ENCODE data around the gene NRCAM.
"Not testable (repeated sequence)": the region's sequence is repeated elsewhere in the genome, so short reads cannot be mapped to it uniquely, and the experiment has no call there.

NRCAM gene

GRCh38 chr7:108404509-108405420, 51.5 kb downstream of the NRCAM start:
- FAIRE-seq (no peak), DNase-seq (ENCODE audit: insufficient read length, low spot score) (no peak)

DNA sequence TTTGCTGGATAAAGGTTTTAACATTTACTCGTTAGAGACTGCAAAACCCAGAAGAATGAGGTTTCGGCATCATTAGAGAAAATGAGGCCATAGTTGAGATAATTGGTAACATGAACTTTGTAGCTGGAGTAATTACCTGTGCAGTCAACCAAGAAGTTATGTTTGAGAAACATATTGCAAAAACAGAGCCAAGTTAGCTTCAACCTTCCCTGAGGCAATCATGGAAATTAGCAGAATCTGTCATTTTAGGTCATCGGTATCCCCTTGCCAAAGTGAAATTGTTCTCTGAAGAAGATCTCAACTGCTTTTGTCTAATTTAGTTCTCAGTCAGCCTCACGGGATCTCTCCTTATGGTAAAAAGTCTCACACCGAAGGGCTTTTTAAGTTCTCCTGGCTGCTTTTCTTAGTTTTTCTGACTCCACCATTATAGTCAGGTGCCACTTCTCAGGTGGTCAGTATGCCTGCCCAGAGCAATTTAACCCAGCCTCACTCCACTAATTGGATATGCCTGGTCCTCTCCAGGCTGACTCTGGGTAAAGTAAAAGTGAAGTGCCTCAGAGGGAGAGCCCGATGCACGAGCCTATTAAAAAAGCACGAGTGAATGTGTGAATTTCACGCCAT, 52.5 kb downstream of the NRCAM start:
- DNase-seq (ENCODE audit: insufficient read length, low spot score) (no peak), FAIRE-seq (no peak)

GRCh38 chr7:108402865-108403264, 53.4 kb downstream of the NRCAM start:
- no peak for DNase-seq (ENCODE audit: insufficient read length, low spot score)
- peak; percentile 74 for FAIRE-seq

GRCh38 chr7:108396080-108396479, 60.2 kb downstream of the NRCAM start:
- DNase-seq (ENCODE audit: insufficient read length, low spot score) (no peak), FAIRE-seq (no peak)

- FAIRE-seq: no peak
These were observed 60.8 kb downstream of the NRCAM start for GRCh38 chr7:108395426-108395825.

DNA sequence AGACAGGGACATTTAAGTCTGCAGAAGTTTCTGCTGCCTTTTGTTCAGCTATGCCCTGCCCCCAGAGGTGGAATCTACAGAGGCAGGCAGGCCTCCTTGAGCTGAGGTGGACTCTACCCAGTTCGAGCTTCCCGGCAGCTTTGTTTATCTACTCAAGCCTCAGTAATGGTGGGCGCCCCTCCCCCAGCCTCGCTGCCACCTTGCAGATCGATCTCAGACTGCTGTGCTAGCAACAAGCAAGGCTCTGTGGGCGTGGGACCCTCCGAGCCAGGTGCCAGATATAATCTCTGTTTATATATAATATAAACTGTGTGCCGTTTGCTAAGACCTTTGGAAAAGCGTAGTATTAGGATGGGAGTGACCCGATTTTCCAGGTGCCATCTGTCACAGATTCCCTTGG, 63.1 kb downstream of the NRCAM start:
- DNase-seq (ENCODE audit: insufficient read length, low spot score); FAIRE-seq: not testable (repeated sequence)

More at GRCh38 chr7:108395426-108395825, 60.8 kb downstream of the NRCAM start:
- DNase-seq (ENCODE audit: insufficient read length, low spot score): no peak

DNA sequence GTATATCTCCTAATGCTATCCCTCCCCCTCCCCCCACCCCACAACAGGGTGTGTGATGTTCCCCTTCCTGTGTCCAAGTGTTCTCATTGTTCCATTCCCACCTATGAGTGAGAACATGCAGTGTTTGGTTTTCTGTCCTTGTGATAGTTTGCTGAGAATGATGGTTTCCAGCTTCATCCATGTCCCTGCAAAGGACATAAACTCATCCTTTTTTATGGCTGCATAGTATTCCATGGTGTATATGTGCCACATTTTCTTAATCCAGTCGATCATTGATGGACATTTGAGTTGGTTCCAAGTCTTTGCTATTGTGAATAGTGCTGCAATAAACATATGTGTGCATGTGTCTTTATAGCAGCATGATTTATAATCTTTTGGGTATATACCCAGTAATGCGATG, 68.5 kb downstream of the NRCAM start:
- not testable (repeated sequence) for FAIRE-seq; DNase-seq (ENCODE audit: insufficient read length, low spot score)

GRCh38 chr7:108385834-108386422, 70.3 kb downstream of the NRCAM start:
- peak; percentile 47 for FAIRE-seq
- no peak for DNase-seq (ENCODE audit: insufficient read length, low spot score)

DNA sequence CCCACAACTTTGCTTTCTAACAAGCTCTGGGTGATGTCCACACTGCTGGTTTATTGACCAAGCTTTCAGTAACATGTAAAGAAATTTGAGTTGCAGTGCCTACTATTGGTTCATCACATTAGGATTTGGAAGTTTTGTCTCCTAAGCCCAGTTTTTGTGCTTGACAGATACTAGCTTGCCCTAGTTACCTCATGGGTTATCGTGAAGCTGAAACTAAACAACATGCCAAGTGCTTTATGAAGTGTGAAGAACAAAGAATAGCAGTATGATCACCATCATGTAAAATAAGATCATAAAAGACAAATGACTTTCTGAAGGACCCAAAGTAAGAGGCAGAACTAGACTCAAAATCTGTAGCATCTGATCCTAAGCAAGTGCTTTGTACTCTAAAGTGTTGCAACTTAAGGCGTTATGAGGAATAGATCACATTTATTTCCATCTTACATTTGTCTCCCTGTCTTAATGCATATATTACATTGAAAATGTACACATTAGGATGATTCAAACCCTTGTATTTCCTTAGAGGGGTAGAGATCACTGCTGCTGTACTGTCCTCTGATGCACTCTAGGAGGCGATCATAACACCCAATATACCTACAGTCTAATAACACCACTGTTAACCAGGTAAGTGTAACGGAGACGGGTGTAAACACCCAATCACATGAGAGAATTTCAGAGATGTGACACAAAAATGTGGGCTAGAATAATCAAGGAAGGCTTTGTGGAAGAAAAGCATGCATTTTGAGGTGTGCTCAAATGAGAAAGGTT, 71.3 kb downstream of the NRCAM start:
- FAIRE-seq (peak; percentile 62), DNase-seq (ENCODE audit: insufficient read length, low spot score) (no peak)

GRCh38 chr7:108382932-108383331, 73.3 kb downstream of the NRCAM start:
- FAIRE-seq: no peak
- no peak for DNase-seq (ENCODE audit: insufficient read length, low spot score)

DNA sequence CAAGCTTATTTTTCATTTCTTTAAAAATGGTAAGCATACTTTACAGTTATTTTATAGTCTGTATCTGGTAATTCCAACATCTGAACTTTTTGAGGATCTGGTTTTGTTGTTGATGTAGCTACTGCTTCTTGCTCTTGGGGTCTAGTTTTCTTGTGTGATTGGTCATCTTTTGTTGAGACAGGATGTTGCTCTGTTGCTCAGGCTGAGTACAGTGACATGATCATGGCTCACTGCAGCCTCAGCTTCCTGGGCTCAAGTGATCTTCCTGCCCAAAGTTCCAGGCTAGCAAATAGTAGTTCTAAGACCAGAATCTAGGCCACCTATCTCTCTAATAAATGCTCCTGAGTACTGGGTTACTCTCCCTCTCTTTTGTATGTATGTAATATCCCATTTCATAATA, 75.7 kb downstream of the NRCAM start:
- FAIRE-seq (no peak), DNase-seq (ENCODE audit: insufficient read length, low spot score) (no peak)

DNA sequence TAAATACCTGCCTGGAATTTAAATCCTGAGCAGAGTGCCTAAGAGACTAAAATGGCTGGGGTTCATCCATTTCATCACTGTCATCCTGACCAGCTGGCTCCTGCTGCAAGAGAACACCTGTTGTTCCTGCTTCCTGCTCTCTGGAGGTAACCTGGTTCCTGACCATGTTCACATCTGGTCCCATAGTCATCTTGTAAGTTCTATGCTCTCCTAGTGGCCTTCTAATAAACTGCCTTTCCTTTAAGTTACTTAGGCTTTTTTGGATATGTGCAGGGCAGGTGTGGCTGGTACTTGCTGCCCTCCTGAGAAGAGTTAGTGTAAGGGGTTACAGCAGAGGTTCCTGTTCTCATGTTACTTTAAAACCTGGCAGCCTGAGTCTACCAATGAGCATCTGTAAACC, 80.0 kb downstream of the NRCAM start:
- DNase-seq (ENCODE audit: insufficient read length, low spot score): no peak
- FAIRE-seq: no peak

GRCh38 chr7:108375668-108376067, 80.6 kb downstream of the NRCAM start:
- DNase-seq (ENCODE audit: insufficient read length, low spot score): no peak
- no peak for FAIRE-seq

DNA sequence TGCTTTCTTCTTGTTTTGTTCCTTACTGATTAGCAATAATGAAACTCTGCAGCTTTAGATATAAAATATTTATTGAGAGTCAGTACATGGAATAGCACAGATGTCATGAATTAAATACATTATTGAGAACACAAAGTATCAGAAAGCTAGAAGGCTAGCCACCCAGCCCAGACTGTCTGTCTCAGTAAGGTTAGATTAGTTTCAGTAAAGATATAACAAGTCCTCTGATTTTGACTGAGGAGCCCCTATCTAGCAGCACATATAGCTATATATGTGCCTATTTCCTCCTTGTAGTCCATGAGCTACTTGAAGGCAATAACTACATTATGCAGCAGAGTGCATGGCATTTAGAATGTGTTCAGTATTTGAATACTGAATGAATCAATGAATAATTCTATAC, 81.3 kb downstream of the NRCAM start:
- FAIRE-seq: no peak
- DNase-seq (ENCODE audit: insufficient read length, low spot score): no peak

DNA sequence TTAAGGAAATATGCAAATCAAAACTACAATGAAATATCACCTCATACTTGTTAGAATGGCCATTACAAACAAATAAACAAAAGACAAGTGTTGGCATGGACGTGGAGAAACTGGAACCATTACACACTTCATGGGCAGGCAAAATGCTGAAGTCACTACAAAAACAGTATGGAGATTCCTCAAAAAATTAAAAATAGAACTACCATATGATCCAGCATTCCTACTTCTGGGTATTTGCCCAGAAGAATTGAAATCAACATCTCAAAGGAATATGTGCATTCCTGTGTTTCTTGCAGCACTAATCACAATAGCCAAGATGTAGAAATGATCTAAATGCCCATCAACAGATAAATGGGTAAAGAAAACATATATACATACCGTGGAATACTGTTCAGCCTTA, 83.6 kb downstream of the NRCAM start:
- DNase-seq (ENCODE audit: insufficient read length, low spot score) (no peak), FAIRE-seq (no peak)

DNA sequence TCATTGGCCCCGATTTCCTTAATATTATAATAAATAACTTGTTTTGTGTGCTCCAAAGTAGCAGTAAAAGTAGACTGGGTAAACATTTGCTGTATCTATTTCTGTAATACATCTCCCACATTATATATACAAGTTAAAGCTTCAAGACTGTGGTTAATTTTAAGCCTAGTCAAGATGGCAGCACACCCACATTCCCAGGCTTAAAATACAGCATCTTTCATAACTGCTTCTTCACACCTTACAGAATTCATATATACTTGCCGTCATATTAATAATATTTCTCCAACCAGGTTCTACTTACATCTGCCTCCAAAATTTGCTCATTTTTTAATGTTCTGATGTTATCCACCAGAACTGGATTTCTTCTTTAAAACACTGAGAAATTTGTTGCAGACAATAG, 85.6 kb downstream of the NRCAM start:
- DNase-seq (ENCODE audit: insufficient read length, low spot score) (no peak), FAIRE-seq (no peak)

- FAIRE-seq (no peak), DNase-seq (ENCODE audit: insufficient read length, low spot score) (no peak)
These were observed 87.8 kb downstream of the NRCAM start for GRCh38 chr7:108368466-108368865.

- DNase-seq (ENCODE audit: insufficient read length, low spot score) (no peak), FAIRE-seq (no peak)
These were observed 88.3 kb downstream of the NRCAM start for GRCh38 chr7:108367946-108368345.

GRCh38 chr7:108367314-108367713, 88.9 kb downstream of the NRCAM start:
- FAIRE-seq (no peak), DNase-seq (ENCODE audit: insufficient read length, low spot score) (no peak)

DNA sequence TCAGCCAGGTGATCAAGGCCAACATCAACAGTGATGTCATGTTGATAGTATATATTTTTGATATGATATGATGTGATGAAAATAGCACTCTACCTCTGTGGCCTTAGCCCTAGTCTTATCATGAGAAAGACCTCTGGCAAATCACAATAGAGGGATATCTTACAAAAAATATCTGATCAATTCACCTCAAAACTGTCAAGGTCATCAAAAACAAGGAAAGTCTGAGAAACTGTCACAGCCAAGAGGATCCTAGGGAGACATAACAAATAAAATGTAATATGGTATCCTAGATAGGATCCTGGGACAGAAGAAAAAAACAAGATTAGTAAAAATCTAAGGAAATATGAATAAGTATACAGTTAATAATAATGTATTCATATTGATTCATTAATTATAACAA, 92.6 kb downstream of the NRCAM start:
- FAIRE-seq (no peak), DNase-seq (ENCODE audit: insufficient read length, low spot score) (no peak)
